Vagina (tissue), 2 donors: ENCODE data around the gene DIMT1. TPM values are rescaled to one million over a fixed set of nuclear protein-coding genes. Genes with fewer than 3 reads are reported as not detected.

ENCODE experiments used
- DNase-seq, 2 donors: peaks; one replicate each; pipeline ENCODE4 v3.0.0-alpha.2; 2017; ENCODE audit errors: extremely low spot score in 2 of 2
- H3K27ac ChIP-seq: fragments of 200-600 bp; sonication (generic); one replicate; pipeline ENCODE4 v1.5.1; 2019
- H3K27me3 ChIP-seq: fragments of 200-600 bp; sonication (generic); one replicate; pipeline ENCODE4 v1.5.1; 2019
- H3K36me3 ChIP-seq, 2 donors: fragments of 200-600 bp; sonication (generic); one replicate each; pipeline ENCODE4 v1.5.1; 2017 to 2019
- H3K4me1 ChIP-seq: fragments of 200-600 bp; sonication (generic); one replicate; pipeline ENCODE4 v1.5.1; 2019
- H3K4me3 ChIP-seq, 2 donors: fragments of 200-600 bp; sonication (generic); 1 replicate in 1 of 2; 2 replicates in 1 of 2; pipeline ENCODE4 v1.5.1; 2016 to 2019
- H3K9me3 ChIP-seq: fragments of 200-600 bp; sonication (generic); one replicate; pipeline ENCODE4 v1.5.1; 2019
- POLR2A ChIP-seq, 2 donors: fragments of 450-650 bp; IDR thresholded peaks; one replicate each; pipeline ENCODE4 v1.6.1; 2017; ENCODE audit warnings: antibody characterized with exemption in 2 of 2, mild to moderate bottlenecking in 2 of 2, moderate library complexity in 2 of 2
- POLR2AphosphoS5 ChIP-seq, 2 donors: sonication (generic); formaldehyde crosslinking; IDR thresholded peaks; one replicate each; pipeline ENCODE4 v1.9.0; 2017; ENCODE audit warnings: antibody characterized with exemption in 2 of 2, mild to moderate bottlenecking in 2 of 2, low read depth in 1 of 2; ENCODE audit not compliant: insufficient read depth in 1 of 2
- intact Hi-C: fragments of 100-400 bp; cut with DNase I; formaldehyde crosslinking; loops from one replicate; pipeline ENCODE4 v1.15.1; 2023
- total RNA-seq: library from RNA; depleted of rRNA; stranded (reverse); fragments of >200 nt; gene quantifications from one replicate; pipeline ENCODE4 v1.2.3, GENCODE V29; 2016
- TF ChIP-seq, protein P1 (sequence below), 3 experiments: fragments of 450-650 bp in 2 of 3; fragments of 200-600 bp in 1 of 3; sonication (generic) in 1 of 3; IDR thresholded peaks; one replicate each; pipeline ENCODE4 v1.5.1; 2017 to 2019; ENCODE audit warnings: antibody characterized with exemption in 3 of 3, mild to moderate bottlenecking in 2 of 3, moderate library complexity in 2 of 3

Gene DIMT1
- total RNA-seq, 1 donor from 2014 or later = 25.5 TPM

DNA sequence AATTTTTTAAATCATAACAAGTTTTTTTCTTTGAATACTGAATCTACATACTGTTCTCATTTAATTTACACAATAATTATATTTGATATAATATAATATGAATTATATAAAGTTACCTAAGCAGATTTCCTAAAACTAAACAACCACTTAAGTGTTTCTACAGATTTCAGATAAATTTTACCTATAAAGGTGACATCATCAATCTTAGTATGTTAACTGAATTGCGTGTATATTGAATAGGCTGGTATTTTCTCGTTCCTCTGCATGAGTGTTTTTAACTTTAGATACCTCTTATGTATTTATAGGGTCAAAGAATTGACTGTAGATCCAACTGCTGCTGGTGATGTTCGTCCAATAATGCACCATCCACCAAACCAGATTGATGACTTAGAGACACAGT, 30.3 kb downstream of the DIMT1 start:
- Histone ChIP-seq H3K9me3 (no peaks in the 10 kb centered on the region), H3K27ac (no peak overlapping the region), H3K27me3 (no peaks in the 10 kb centered on the region), H3K36me3 (peaks cover 0 to 23% of the 10 kb centered on the region in 2 donors), H3K4me1 (no peaks in the 10 kb centered on the region), H3K4me3 (no peak overlapping the region)
- TF ChIP-seq POLR2AphosphoS5 (IDR thresholded peaks at IDR 0.05; ENCODE audit: insufficient read depth in 1 of 2, low read depth in 1 of 2) = no peak
- no peak for TF ChIP-seq POLR2A (IDR thresholded peaks at IDR 0.05)
- TF ChIP-seq, protein P1, sequence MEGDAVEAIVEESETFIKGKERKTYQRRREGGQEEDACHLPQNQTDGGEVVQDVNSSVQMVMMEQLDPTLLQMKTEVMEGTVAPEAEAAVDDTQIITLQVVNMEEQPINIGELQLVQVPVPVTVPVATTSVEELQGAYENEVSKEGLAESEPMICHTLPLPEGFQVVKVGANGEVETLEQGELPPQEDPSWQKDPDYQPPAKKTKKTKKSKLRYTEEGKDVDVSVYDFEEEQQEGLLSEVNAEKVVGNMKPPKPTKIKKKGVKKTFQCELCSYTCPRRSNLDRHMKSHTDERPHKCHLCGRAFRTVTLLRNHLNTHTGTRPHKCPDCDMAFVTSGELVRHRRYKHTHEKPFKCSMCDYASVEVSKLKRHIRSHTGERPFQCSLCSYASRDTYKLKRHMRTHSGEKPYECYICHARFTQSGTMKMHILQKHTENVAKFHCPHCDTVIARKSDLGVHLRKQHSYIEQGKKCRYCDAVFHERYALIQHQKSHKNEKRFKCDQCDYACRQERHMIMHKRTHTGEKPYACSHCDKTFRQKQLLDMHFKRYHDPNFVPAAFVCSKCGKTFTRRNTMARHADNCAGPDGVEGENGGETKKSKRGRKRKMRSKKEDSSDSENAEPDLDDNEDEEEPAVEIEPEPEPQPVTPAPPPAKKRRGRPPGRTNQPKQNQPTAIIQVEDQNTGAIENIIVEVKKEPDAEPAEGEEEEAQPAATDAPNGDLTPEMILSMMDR (IDR thresholded peaks at IDR 0.05) = no peak
- intact Hi-C loops = no loop called here
- no peak for DNase-seq

- peaks cover 0 to 19% of the 10 kb centered on the region in 2 donors for H3K36me3 ChIP-seq
- H3K27ac ChIP-seq = no peak overlapping the region
- TF ChIP-seq POLR2AphosphoS5 (IDR thresholded peaks at IDR 0.05; ENCODE audit: insufficient read depth in 1 of 2, low read depth in 1 of 2) (no peak), POLR2A (IDR thresholded peaks at IDR 0.05) (no peak)
- TF ChIP-seq, protein P1 (IDR thresholded peaks at IDR 0.05) = no peak
- no peaks in the 10 kb centered on the region for H3K9me3 ChIP-seq
- H3K4me1 ChIP-seq = no peaks in the 10 kb centered on the region
- H3K4me3 ChIP-seq = no peak overlapping the region
- DNase-seq = no peak
- intact Hi-C loops = no loop called here
- no peaks in the 10 kb centered on the region for H3K27me3 ChIP-seq
Measured at GRCh38 chr5:62372600-62372999, 31.1 kb downstream of the DIMT1 start.

GRCh38 chr5:62371409-62371808, 32.3 kb downstream of the DIMT1 start:
- intact Hi-C loops = no loop called here
- H3K27ac ChIP-seq = no peak overlapping the region
- no peak overlapping the region for H3K4me3 ChIP-seq
- H3K36me3 ChIP-seq = peaks cover 0 to 20% of the 10 kb centered on the region in 2 donors
- DNase-seq = no peak
- H3K4me1 ChIP-seq = no peaks in the 10 kb centered on the region
- TF ChIP-seq, protein P1 (IDR thresholded peaks at IDR 0.05) = no peak
- TF ChIP-seq POLR2AphosphoS5 (IDR thresholded peaks at IDR 0.05; ENCODE audit: insufficient read depth in 1 of 2, low read depth in 1 of 2) (no peak), POLR2A (IDR thresholded peaks at IDR 0.05) (no peak)
- H3K9me3 ChIP-seq = no peaks in the 10 kb centered on the region
- no peaks in the 10 kb centered on the region for H3K27me3 ChIP-seq

- no peaks in the 10 kb centered on the region for H3K9me3 ChIP-seq
- TF ChIP-seq, protein P1 (IDR thresholded peaks at IDR 0.05) = no peak
- TF ChIP-seq POLR2A (IDR thresholded peaks at IDR 0.05) (no peak), POLR2AphosphoS5 (IDR thresholded peaks at IDR 0.05; ENCODE audit: insufficient read depth in 1 of 2, low read depth in 1 of 2) (no peak)
- H3K27ac ChIP-seq = no peak overlapping the region
- H3K4me3 ChIP-seq = no peak overlapping the region
- H3K4me1 ChIP-seq = no peaks in the 10 kb centered on the region
- no peaks in the 10 kb centered on the region for H3K27me3 ChIP-seq
- H3K36me3 ChIP-seq = peaks cover 0 to 27% of the 10 kb centered on the region in 2 donors
- DNase-seq = no peak
- intact Hi-C loops = no loop called here
Measured at GRCh38 chr5:62369039-62369438, 34.7 kb downstream of the DIMT1 start.

DNA sequence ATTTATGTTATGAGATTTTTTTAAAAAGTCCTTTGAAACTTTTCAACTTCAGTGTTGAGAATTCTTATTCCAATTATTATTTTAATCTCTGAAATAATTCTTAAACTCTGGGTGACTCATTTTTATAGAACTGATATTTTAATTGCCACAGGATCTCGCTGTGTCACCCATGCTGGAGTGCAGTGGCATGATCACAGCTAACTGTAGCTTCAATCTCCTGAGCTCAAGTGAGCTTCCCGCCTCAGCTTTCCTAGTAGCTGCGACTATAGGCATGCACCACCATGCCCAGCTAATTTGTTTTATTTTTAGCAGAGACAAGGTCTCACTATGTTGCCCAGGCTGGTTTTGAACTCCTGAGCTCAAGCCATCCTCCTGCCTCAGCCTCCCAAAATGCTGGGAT, 41.0 kb downstream of the DIMT1 start:
- Histone ChIP-seq H3K36me3 (peaks cover 0 to 57% of the 10 kb centered on the region in 2 donors), H3K4me1 (no peaks in the 10 kb centered on the region), H3K9me3 (no peaks in the 10 kb centered on the region), H3K27ac (no peak overlapping the region), H3K27me3 (no peaks in the 10 kb centered on the region), H3K4me3 (no peak overlapping the region)
- intact Hi-C loops = no loop called here
- DNase-seq = no peak
- TF ChIP-seq, protein P1 (IDR thresholded peaks at IDR 0.05) = no peak
- TF ChIP-seq POLR2AphosphoS5 (IDR thresholded peaks at IDR 0.05; ENCODE audit: insufficient read depth in 1 of 2, low read depth in 1 of 2) (no peak), POLR2A (IDR thresholded peaks at IDR 0.05) (no peak)
